G401 (cell line): ENCODE measurements around the gene PTPRM. TPM values are rescaled to one million over a fixed set of nuclear protein-coding genes. Genes with fewer than 3 reads are reported as not detected.

Experiments used
- DNase-seq: peaks from one replicate; pipeline ENCODE4 v3.0.0-alpha.2; 2015; ENCODE audit warnings: low spot score
- in situ Hi-C: cut with HindIII; loops from 2 replicates; pipeline ENCODE4 v1.10.0; 2016; ENCODE audit warnings: low sequenced_read_pairs, mixed read lengths
- total RNA-seq: library from RNA; depleted of rRNA; stranded (reverse); fragments of >200 nt; shearing (Covaris generic); gene quantifications from 2 replicates; pipeline ENCODE4 v1.2.3, GENCODE V29; 2014

PTPRM gene
- total RNA-seq, 1 experiment from 2014 or later, result not detected

- in situ Hi-C loops, result no loop called here
- DNase-seq, result no peak
Measured at GRCh38 chr18:8358033-8358765, 791.1 kb downstream of the PTPRM start.

- in situ Hi-C loops, result no loop called here
- no peak for DNase-seq
Measured at GRCh38 chr18:8359076-8359475, 792.0 kb downstream of the PTPRM start.

GRCh38 chr18:8359481-8359880, 792.4 kb downstream of the PTPRM start:
- in situ Hi-C loops, result no loop called here
- no peak for DNase-seq

GRCh38 chr18:8361941-8362471, 794.9 kb downstream of the PTPRM start:
- in situ Hi-C loops, result no loop called here
- no peak for DNase-seq

- in situ Hi-C loops, result no loop called here
- no peak for DNase-seq
Measured at GRCh38 chr18:8362863-8363262, 795.7 kb downstream of the PTPRM start.

- DNase-seq, result no peak
- in situ Hi-C loops, result no loop called here
Measured at GRCh38 chr18:8364385-8364784, 797.3 kb downstream of the PTPRM start.

GRCh38 chr18:8365006-8365405, 797.9 kb downstream of the PTPRM start:
- in situ Hi-C loops, result no loop called here
- DNase-seq, result no peak

- in situ Hi-C loops, result no loop called here
- DNase-seq, result no peak
Measured at GRCh38 chr18:8365528-8365927, 798.4 kb downstream of the PTPRM start.

GRCh38 chr18:8366070-8366469, 799.0 kb downstream of the PTPRM start:
- DNase-seq, result no peak
- in situ Hi-C loops, result no loop called here

- peak; percentile 38 for DNase-seq
- in situ Hi-C loops, result no loop called here
Measured at GRCh38 chr18:8366656-8367055, 799.5 kb downstream of the PTPRM start.

- in situ Hi-C loops, result no loop called here
- peak; percentile 74 for DNase-seq
Measured at GRCh38 chr18:8367217-8367988, 800.3 kb downstream of the PTPRM start.

GRCh38 chr18:8368512-8369217, 801.5 kb downstream of the PTPRM start:
- no peak for DNase-seq
- in situ Hi-C loops, result no loop called here

- in situ Hi-C loops, result no loop called here
- no peak for DNase-seq
Measured at GRCh38 chr18:8373486-8373885, 806.4 kb downstream of the PTPRM start.

GRCh38 chr18:8374676-8375075, 807.6 kb downstream of the PTPRM start:
- in situ Hi-C loops, result no loop called here
- DNase-seq, result no peak

GRCh38 chr18:8375249-8375648, 808.1 kb downstream of the PTPRM start:
- in situ Hi-C loops, result no loop called here
- DNase-seq, result no peak

GRCh38 chr18:8376113-8376512, 809.0 kb downstream of the PTPRM start:
- in situ Hi-C loops, result no loop called here
- DNase-seq, result no peak

GRCh38 chr18:8379187-8379941, 812.2 kb downstream of the PTPRM start:
- in situ Hi-C loops, result no loop called here

GRCh38 chr18:8380006-8380405, 812.9 kb downstream of the PTPRM start:
- no peak for DNase-seq
- in situ Hi-C loops, result no loop called here

More at GRCh38 chr18:8379187-8379941, 812.2 kb downstream of the PTPRM start:
- no peak for DNase-seq

- DNase-seq, result no peak
- in situ Hi-C loops, result no loop called here
Measured at GRCh38 chr18:8380926-8381325, 813.8 kb downstream of the PTPRM start.
